HEK293 (cell line): ENCODE results near the gene NFE2L1.

ENCODE experiments used
- GLI2 ChIP-seq: fragments of 450-650 bp; formaldehyde crosslinking; IDR thresholded peaks from 2 replicates; pipeline ENCODE4; 2017; ENCODE audit warnings: missing biosample characterization, missing genetic modification characterization, low read depth, borderline replicate concordance
- KLF16 ChIP-seq: fragments of 450-650 bp; formaldehyde crosslinking; IDR thresholded peaks from 2 replicates; pipeline ENCODE4 v1.5.1; 2017; ENCODE audit warnings: missing biosample characterization, missing genetic modification characterization
- MYNN ChIP-seq: fragments of 450-650 bp; formaldehyde crosslinking; IDR thresholded peaks from 2 replicates; pipeline ENCODE4 v1.5.1; 2016; ENCODE audit warnings: missing biosample characterization, missing genetic modification characterization, borderline replicate concordance
- PATZ1 ChIP-seq: fragments of 450-650 bp; formaldehyde crosslinking; IDR thresholded peaks from 2 replicates; pipeline ENCODE4 v1.5.1; 2016; ENCODE audit warnings: missing biosample characterization, missing genetic modification characterization
- RBAK ChIP-seq: fragments of 450-650 bp; formaldehyde crosslinking; IDR thresholded peaks from 2 replicates; pipeline ENCODE4 v1.5.1; 2016; ENCODE audit warnings: missing biosample characterization, missing genetic modification characterization
- SP2 ChIP-seq: fragments of 450-650 bp; formaldehyde crosslinking; IDR thresholded peaks from 2 replicates; pipeline ENCODE4 v1.5.1; 2016; ENCODE audit warnings: missing biosample characterization, missing genetic modification characterization
- SP3 ChIP-seq: fragments of 450-650 bp; formaldehyde crosslinking; IDR thresholded peaks from 2 replicates; pipeline ENCODE4 v1.5.1; 2016; ENCODE audit warnings: missing biosample characterization, missing genetic modification characterization
- ZBTB1 ChIP-seq: fragments of 450-650 bp; formaldehyde crosslinking; IDR thresholded peaks from 2 replicates; pipeline ENCODE4 v1.5.1; 2016; ENCODE audit warnings: missing biosample characterization, missing genetic modification characterization
- ZBTB17 ChIP-seq: fragments of 450-650 bp; formaldehyde crosslinking; IDR thresholded peaks from 2 replicates; pipeline ENCODE4 v1.5.1; 2016; ENCODE audit warnings: missing biosample characterization, missing genetic modification characterization
- ZBTB26 ChIP-seq: fragments of 450-650 bp; formaldehyde crosslinking; optimal IDR thresholded peaks from 2 replicates; pipeline ENCODE3; 2016; ENCODE audit warnings: missing biosample characterization, mild to moderate bottlenecking, missing genetic modification characterization
- ZBTB48 ChIP-seq: fragments of 450-650 bp; formaldehyde crosslinking; IDR thresholded peaks from 2 replicates; pipeline ENCODE4 v1.5.1; 2016; ENCODE audit warnings: missing biosample characterization, missing genetic modification characterization
- ZBTB49 ChIP-seq: fragments of 450-650 bp; formaldehyde crosslinking; IDR thresholded peaks from 2 replicates; pipeline ENCODE4 v1.5.1; 2016; ENCODE audit warnings: missing biosample characterization, missing genetic modification characterization, low read depth
- ZEB2 ChIP-seq: fragments of 450-650 bp; formaldehyde crosslinking; IDR thresholded peaks from 2 replicates; pipeline ENCODE4 v1.5.1; 2016; ENCODE audit warnings: missing biosample characterization, missing genetic modification characterization
- ZFP3 ChIP-seq: fragments of 450-650 bp; formaldehyde crosslinking; IDR thresholded peaks from 2 replicates; pipeline ENCODE4 v1.5.1; 2016; ENCODE audit warnings: low read depth, missing biosample characterization, missing genetic modification characterization
- ZFP41 ChIP-seq: fragments of 450-650 bp; formaldehyde crosslinking; IDR thresholded peaks from 2 replicates; pipeline ENCODE4 v1.5.1; 2016; ENCODE audit warnings: missing biosample characterization, missing genetic modification characterization, borderline replicate concordance
- ZNF140 ChIP-seq: fragments of 450-650 bp; formaldehyde crosslinking; IDR thresholded peaks from 2 replicates; pipeline ENCODE4 v1.5.1; 2016; ENCODE audit warnings: missing biosample characterization, missing genetic modification characterization
- ZNF146 ChIP-seq: fragments of 450-650 bp; formaldehyde crosslinking; IDR thresholded peaks from 2 replicates; pipeline ENCODE4 v1.5.1; 2016; ENCODE audit warnings: missing biosample characterization, missing genetic modification characterization
- ZNF19 ChIP-seq: fragments of 450-650 bp; formaldehyde crosslinking; IDR thresholded peaks from 2 replicates; pipeline ENCODE4; 2016; ENCODE audit warnings: missing biosample characterization, missing genetic modification characterization, low read depth
- ZNF26 ChIP-seq: fragments of 450-650 bp; formaldehyde crosslinking; IDR thresholded peaks from 2 replicates; pipeline ENCODE4 v1.5.1; 2016; ENCODE audit warnings: missing biosample characterization, missing genetic modification characterization
- ZNF280C ChIP-seq: fragments of 450-650 bp; formaldehyde crosslinking; IDR thresholded peaks from 2 replicates; pipeline ENCODE4 v1.5.1; 2016; ENCODE audit warnings: missing biosample characterization, missing genetic modification characterization
- ZNF398 ChIP-seq: fragments of 450-650 bp; formaldehyde crosslinking; IDR thresholded peaks from 2 replicates; pipeline ENCODE4 v1.5.1; 2017; ENCODE audit warnings: missing biosample characterization, missing genetic modification characterization
- ZNF473 ChIP-seq: fragments of 450-650 bp; formaldehyde crosslinking; IDR thresholded peaks from 2 replicates; pipeline ENCODE4 v1.5.1; 2017; ENCODE audit warnings: missing biosample characterization, missing genetic modification characterization
- ZNF514 ChIP-seq: fragments of 450-650 bp; formaldehyde crosslinking; IDR thresholded peaks from 2 replicates; pipeline ENCODE4 v1.5.1; 2016; ENCODE audit warnings: missing biosample characterization, missing genetic modification characterization
- ZNF600 ChIP-seq: fragments of 450-650 bp; formaldehyde crosslinking; IDR thresholded peaks from 2 replicates; pipeline ENCODE4 v1.5.1; 2016; ENCODE audit warnings: missing biosample characterization, missing genetic modification characterization
- ZNF624 ChIP-seq: fragments of 450-650 bp; formaldehyde crosslinking; IDR thresholded peaks from 2 replicates; pipeline ENCODE4 v1.5.1; 2017; ENCODE audit warnings: missing biosample characterization, missing genetic modification characterization
- ZNF670 ChIP-seq: fragments of 450-650 bp; formaldehyde crosslinking; IDR thresholded peaks from 2 replicates; pipeline ENCODE4 v1.5.1; 2016; ENCODE audit warnings: missing biosample characterization, missing genetic modification characterization, low read depth
- ZNF701 ChIP-seq: fragments of 450-650 bp; formaldehyde crosslinking; IDR thresholded peaks from 2 replicates; pipeline ENCODE4 v1.5.1; 2016; ENCODE audit warnings: missing biosample characterization, missing genetic modification characterization

Gene NFE2L1

GRCh38 chr17:48023400-48024148 is 24.6 kb upstream of the NFE2L1 start (continued):
- no peak for TF ChIP-seq ZBTB49 (tag by site-specific recombination)
- peak; percentile 68 for TF ChIP-seq KLF16 (tag by site-specific recombination)
- peak; percentile 87 for TF ChIP-seq SP3 (tag by site-specific recombination)
- TF ChIP-seq ZBTB26: peak; percentile 76
- no peak for TF ChIP-seq ZNF280C (tag by site-specific recombination)
- no peak for TF ChIP-seq ZNF26 (tag by site-specific recombination)
- peak; percentile 46; the same call in 1 of the 2 replicates for TF ChIP-seq ZEB2
- TF ChIP-seq ZNF146 (tag by site-specific recombination): no peak
- TF ChIP-seq PATZ1 (tag by site-specific recombination): peak; percentile 90
- TF ChIP-seq GLI2 (tag by site-specific recombination): no peak
- peak; percentile 86 for TF ChIP-seq SP2 (tag by site-specific recombination)
- peak; percentile 40 for TF ChIP-seq ZNF398
- TF ChIP-seq ZBTB1: 0 out of 2 replicates have a peak, but pooled peaks have one; percentile 24
- no peak for TF ChIP-seq ZNF670 (tag by site-specific recombination)
- TF ChIP-seq ZNF19 (tag by site-specific recombination): no peak
- peak; percentile 62 for TF ChIP-seq ZBTB48 (tag by site-specific recombination)
- no peak for TF ChIP-seq ZNF701
- peak; percentile 71 for TF ChIP-seq ZBTB17 (tag by site-specific recombination)
- no peak for TF ChIP-seq RBAK (tag by site-specific recombination)
- peak; percentile 92 for TF ChIP-seq ZNF600
- no peak for TF ChIP-seq ZNF140 (tag by site-specific recombination)
- TF ChIP-seq ZFP3: no peak
- TF ChIP-seq ZFP41: no peak
- no peak for TF ChIP-seq ZNF473 (tag by site-specific recombination)
- peak; percentile 27; the same call in 1 of the 2 replicates for TF ChIP-seq MYNN
- TF ChIP-seq ZNF624: no peak
- TF ChIP-seq ZNF514 (tag by site-specific recombination): no peak
